Measurements from ENCODE around the gene RFPL4AL1.
"Not testable (repeated sequence)": the region's sequence is repeated elsewhere in the genome, so short reads cannot be mapped to it uniquely, and the experiment has no call there.

Gene RFPL4AL1

GRCh38 chr19:55768818-55769217 is at the start of gene RFPL4AL1:
RFPL4AL1 (plus strand) TSS chr19:55769118; CDS start chr19:55771805, 2,687 bp downstream.
- not testable (repeated sequence) for DNase-seq

- no peak for DNase-seq
These were observed 48.6 kb upstream of the RFPL4AL1 start for GRCh38 chr19:55720214-55720746.

DNA sequence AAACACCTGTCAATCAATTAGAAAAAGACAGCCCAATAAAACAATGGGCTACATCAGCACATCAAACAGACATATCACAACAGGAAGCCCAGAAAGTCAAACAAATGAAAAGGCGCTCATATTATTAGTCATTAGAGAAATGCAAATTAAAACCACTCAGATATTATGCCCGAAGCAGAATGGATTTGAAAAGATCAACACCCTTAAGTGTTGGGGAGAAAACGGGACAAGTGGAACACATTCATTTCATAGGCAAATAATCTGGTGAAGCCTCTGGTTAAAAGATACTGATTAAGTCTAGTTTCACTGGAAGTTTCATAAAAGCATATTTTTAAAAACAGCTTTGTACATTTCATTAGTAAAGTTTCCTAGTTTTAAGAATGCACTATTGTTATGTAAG is 48.1 kb upstream of the RFPL4AL1 start:
- no peak for DNase-seq

DNA sequence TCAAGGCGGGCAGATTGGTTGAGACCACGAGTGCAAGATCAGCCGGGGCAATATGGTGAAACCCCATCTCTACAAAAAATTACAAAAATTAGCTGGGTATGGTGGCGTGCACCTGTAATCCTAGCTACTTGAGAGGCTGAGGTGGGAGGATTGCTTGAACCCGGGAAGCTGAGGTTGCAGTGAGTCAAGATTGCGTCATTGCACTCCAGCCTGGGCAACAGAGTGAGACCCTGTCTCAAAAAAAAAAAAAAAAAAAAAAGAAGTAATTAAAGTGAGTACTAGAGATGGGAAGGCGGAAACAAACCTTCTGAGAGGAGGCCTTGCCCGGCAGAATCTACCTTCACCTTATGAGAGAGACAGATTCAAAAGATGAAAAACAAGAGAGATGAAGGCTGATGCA is 45.4 kb upstream of the RFPL4AL1 start:
- no peak for DNase-seq

DNA sequence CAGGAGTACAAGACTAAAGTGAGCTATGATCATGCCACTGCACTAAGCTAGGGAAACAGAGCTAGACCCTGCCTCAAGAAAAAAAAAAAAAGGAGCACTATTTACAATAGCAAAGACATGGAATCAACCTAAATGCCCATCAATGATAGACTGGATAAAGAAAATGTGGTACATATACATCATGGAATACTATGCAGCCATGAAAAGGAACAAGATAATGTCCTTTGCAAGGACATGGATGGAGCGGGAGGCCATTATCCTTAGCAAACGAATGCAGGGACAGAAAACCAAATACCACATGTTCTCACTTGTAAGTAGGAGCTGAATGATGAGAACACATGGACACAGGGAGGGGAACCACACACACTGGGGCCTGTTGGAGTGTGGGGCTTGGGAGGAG is 38.5 kb upstream of the RFPL4AL1 start:
- not testable (repeated sequence) for DNase-seq

- DNase-seq, result no peak
These were observed 30.6 kb upstream of the RFPL4AL1 start, which contains the start of gene NLRP9 for GRCh38 chr19:55738302-55738701. NLRP9 (minus strand) TSS chr19:55738402; CDS start chr19:55738374, 28 bp downstream.

- no peak for DNase-seq
These were observed 18.2 kb upstream of the RFPL4AL1 start for GRCh38 chr19:55750715-55751114.

GRCh38 chr19:55753401-55753800 is 15.5 kb upstream of the RFPL4AL1 start:
- DNase-seq, result no peak

- not testable (repeated sequence) for DNase-seq
These were observed 12.1 kb upstream of the RFPL4AL1 start for GRCh38 chr19:55756808-55757207.

DNA sequence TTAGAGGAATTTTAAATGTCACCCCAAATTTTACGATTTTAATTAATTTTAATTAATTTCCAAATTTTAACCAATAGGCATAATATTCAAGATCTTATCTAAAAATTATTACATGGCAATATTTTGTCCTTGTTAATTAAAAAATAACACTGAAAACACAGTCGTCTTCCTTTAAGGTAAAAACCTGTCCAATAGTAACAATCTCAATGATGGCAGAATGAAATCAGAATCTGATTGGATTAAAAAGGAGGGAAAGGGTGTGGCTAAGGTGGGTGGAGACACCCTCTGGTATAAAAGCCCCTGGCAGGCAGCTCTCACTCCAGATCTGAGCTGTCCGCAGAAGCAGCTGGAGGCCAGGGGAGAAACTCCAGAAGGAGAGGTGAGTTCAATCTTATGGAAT is 10.1 kb upstream of the RFPL4AL1 start, which contains the start of gene RFPL4A:
RFPL4A (plus strand) TSS at position 301 of the 400 bp plus-strand sequence. CDS start 2,704 bp downstream, outside the sequence.
- DNase-seq, result not testable (repeated sequence)

DNA sequence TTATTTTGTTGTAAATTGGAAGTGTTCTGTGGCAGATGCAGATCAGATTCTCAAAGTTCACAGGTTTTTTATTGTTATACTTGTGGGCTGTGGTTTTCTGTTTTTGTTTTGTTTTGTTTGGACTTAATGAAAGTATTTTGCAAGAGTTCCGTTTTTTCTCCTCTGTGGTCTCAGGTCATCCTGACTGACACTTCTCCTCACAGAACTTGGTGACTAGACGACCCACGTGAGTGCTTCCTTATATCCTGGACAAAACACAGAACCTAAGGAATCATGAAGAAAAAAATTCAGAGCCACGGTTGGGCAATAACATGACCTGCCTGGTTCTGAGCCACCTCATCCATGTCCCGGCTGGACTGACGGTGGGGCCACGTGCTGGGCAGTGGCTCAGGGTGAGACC is 2.5 kb upstream of the RFPL4AL1 start:
- no peak for DNase-seq

- not testable (repeated sequence) for DNase-seq
These were observed 714 bp downstream of the RFPL4AL1 start for GRCh38 chr19:55769632-55770031.

GRCh38 chr19:55777528-55777927 is 8.6 kb downstream of the RFPL4AL1 start:
- DNase-seq, result no peak

GRCh38 chr19:55778331-55778730 is 9.4 kb downstream of the RFPL4AL1 start:
- DNase-seq, result no peak

GRCh38 chr19:55781112-55781511 is 12.2 kb downstream of the RFPL4AL1 start:
- no peak for DNase-seq

- DNase-seq, result no peak
These were observed 26.1 kb downstream of the RFPL4AL1 start for GRCh38 chr19:55795021-55795420.

GRCh38 chr19:55801416-55801815 is 32.5 kb downstream of the RFPL4AL1 start:
- no peak for DNase-seq

DNA sequence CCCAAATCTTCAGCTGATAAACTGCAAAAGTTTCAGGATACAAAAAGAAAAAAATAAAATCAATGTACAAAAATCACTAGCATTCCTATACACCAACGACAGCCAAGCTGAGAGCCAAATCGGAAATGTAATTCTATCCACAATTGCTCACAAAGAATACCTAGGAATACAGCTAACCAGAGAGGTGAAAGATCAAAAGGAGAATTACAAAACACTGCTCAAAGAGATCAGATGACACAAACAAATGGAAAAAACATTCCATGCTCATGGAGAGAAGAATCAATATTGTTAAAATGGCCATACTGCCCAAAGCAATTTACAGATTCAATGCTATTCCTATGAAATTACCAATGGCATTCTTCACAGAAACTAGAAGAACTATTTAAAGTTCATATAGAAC is 33.4 kb downstream of the RFPL4AL1 start:
- no peak for DNase-seq

DNA sequence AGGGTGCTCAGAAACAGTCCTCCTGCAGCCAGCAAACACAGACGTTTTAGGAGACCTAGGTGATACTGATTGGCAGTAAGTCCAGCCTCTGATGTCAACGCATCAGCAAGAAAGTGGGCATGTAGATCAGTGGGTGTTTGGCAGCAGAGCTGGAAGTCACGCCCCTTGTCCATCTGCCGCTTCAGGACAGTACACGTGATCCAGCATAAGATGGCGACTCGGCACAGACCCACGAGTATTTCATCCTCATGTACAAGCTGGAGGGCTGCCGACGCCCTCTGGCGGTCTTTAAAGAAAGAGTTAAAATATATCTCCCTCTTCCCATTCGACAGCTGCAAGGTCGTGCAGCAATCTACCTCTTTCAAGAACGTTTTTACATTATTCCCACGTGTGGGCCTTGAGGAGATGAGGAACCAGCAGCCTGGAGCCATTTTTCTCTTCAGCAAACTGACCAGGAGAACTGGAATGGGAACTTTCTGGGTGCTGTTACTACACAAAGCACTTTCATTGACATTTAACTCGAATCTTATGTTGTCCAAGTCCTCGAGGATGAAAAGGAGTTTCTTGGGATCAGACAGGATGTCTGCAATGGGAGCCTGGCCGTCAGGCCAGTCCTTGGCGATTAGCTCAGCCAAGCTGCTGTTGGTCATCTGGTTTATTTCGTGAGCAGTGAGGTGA is 40.6 kb downstream of the RFPL4AL1 start:
- peak; percentile 1 for DNase-seq

GRCh38 chr19:55811340-55811739 is 42.4 kb downstream of the RFPL4AL1 start:
- no peak for DNase-seq

DNA sequence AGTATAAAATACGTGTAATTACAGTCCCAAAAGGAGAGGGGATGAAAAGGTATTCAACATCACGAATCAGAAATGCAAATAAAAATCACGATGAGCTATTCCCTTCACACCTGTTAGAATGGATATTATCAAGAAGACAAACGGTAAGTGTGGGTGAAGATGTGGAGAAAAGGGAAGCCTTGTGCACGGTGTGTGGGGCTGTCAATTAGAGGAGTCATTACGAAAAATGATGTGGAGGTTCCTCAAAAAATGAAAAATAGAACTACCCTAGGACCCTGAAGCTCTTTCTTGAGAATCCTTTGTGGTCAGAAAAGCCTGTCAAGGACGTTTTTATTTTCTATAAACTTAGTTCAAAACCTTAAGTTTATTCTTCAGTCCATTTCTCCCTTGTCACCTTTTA is 43.5 kb downstream of the RFPL4AL1 start:
- no peak for DNase-seq

DNA sequence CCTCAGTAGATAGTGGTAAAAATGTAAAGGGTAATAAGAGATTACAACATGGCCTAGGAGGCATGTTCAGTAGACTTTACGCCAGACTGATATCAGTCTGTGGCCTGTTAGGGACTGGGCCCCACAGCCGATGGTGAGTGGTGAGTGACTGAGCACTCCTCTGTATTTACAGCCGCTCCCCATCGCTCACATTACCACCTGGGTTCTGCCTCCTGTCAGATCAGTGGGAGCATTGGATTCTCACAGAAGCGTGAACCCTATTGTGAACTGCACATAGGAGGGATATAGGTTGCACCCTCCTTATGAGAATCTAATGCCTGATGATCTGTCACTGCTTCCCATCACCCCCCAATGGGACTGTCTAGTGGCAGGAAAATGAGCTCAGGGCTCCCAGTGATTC is 45.0 kb downstream of the RFPL4AL1 start:
- no peak for DNase-seq

- DNase-seq, result no peak
These were observed 51.1 kb downstream of the RFPL4AL1 start for GRCh38 chr19:55820037-55820436.

All from activated CD4-positive, alpha-beta T cell treated with anti-CD3 and anti-CD28 coated beads, Interleukin-2, amount 50 U/mL, for 1 hour (primary cell).